A549 treated with GW870086 at 1 μM for 4 hours (cell line): ENCODE data around the gene SAV1. TPM values are rescaled to one million over a fixed set of nuclear protein-coding genes. Genes with fewer than 3 reads are reported as not detected.

ENCODE experiments used
- total RNA-seq: library from RNA; stranded (reverse); fragments of 200-300 nt; extraction: Qiagen RNA extraction; gene quantifications from 5 replicates; pipeline ENCODE4 v1.2.3, GENCODE V29; 2022; ENCODE audit warnings: low read depth

Gene SAV1
- total RNA-seq, result 22.3 to 29.8 TPM (median 28.7 TPM) in 5 replicates

DNA sequence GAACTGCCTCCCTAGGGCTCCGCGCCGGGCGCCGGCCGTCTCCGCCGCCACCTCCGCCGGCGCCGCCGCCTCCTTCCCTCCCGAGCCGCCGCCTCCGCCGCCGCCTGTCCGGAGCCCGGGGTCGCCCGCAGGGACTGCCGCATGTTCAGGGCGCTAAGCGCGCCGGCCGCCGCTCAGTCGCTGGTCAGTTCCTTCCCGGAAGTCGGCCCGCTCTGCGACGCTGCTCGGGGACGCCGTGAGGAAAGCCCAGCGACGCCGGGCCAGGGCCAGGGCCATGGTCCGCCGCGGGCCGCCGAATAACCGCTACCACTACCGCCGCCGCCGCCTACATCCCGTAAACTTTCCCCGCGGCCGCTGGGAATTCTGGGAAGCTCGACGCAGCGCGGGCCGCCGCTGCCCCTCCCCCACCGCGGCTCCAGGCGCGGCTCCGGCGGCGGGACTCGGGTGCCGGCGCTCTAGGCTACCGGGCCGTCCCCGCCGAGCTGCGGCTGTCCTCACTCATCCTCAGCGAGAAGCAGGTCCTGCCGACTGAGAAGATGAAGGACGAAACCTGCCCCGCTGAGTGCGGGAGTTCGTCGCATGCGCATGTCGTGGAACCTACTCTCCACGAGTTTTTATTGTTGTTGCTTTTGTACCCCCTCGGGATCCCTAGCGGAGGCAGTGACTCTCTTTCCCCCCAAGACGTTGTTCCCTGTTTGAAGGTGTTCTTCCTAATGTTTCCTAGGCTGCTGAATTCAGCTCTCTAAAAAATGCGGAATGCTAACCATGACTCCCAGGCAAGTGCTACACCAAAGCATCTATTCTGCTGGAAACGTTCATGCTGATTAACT is at the start of gene SAV1:
Gene SAV1, minus strand, starts transcription at position 311 of the 830 bp plus-strand sequence. CDS start 339 bp downstream, outside the sequence.

Other genes with a start within 250 kb of the SAV1 start
- gene MAP4K5, start 135.7 kb downstream of the SAV1 start, total RNA-seq, result 25.8 to 41.2 TPM (median 37.1 TPM) in 5 replicates
- gene ATL1, start 108.2 kb downstream of the SAV1 start, total RNA-seq, result 5.1 to 6.2 TPM (median 5.6 TPM) in 5 replicates
- gene NIN, start 162.9 kb upstream of the SAV1 start, total RNA-seq, result 11.1 to 18.0 TPM (median 15.5 TPM) in 5 replicates
- not detected in 5 replicates for gene ABHD12B, start 203.7 kb upstream of the SAV1 start, total RNA-seq